ENCODE results near the gene SCAI.

GRCh38 chr9:125091121-125091520 lies 52.2 kb downstream of the SCAI start:
- TF ChIP-seq POLR2A (IDR thresholded peaks at IDR 0.05; ENCODE audit: low read depth) (no peak), CTCF (IDR thresholded peaks at IDR 0.05) (no peak), EP300 (IDR thresholded peaks at IDR 0.05) (no peak), POLR2AphosphoS5 (IDR thresholded peaks at IDR 0.05) (no peak)
